Caco-2 (cell line): Measurements from ENCODE around the gene COL6A3. TPM values are rescaled to one million over a fixed set of nuclear protein-coding genes. Genes with fewer than 3 reads are reported as not detected.
"Not testable (repeated sequence)": the region's sequence is repeated elsewhere in the genome, so short reads cannot be mapped to it uniquely, and the experiment has no call there.

ENCODE experiments used
- BruUV-seq: library from RNA; stranded (reverse); fragments of 400-500 nt; replicated peaks from 2 replicates; lab custom pipeline; 2021; lab: Mats Ljungman, UMichigan
- CTCF ChIA-PET: fragments of 300-600 bp; sonication (Branson Sonifier 250); formaldehyde crosslinking; loops from one replicate; lab custom pipeline; 2022; ENCODE audit warnings: antibody characterized with exemption; lab: Charles Lee
- POLR2A ChIA-PET: fragments of 300-600 bp; sonication (Branson Sonifier 250); formaldehyde crosslinking; loops from one replicate; lab custom pipeline; 2022; ENCODE audit warnings: antibody characterized with exemption; lab: Charles Lee
- DNase-seq, 2 experiments: peaks; one replicate each; pipeline versions ENCODE4 v3.0.0 to v3.0.0-alpha.2; 2020 to 2022
- H3K27me3 ChIP-seq: replicated peaks from 2 replicates; pipeline ENCODE4 v1.6.0; 2011; ENCODE audit warnings: low read length; ENCODE audit not compliant: control insufficient read depth, insufficient read depth
- H3K36me3 ChIP-seq: 2 replicates; pipeline ENCODE4 v1.5.1; 2011; ENCODE audit warnings: low read length; ENCODE audit not compliant: control insufficient read depth, insufficient read depth
- H3K4me1 ChIP-seq: fragments of 250-450 bp; sonication (Bioruptor Pico); 2 replicates; pipeline ENCODE4 v1.5.1; 2020; ENCODE audit warnings: mild to moderate bottlenecking
- H3K4me3 ChIP-seq: 2 replicates; pipeline ENCODE4 v1.5.1; 2011; ENCODE audit warnings: low read depth, mild to moderate bottlenecking, control low read depth, low read length
- H3K9me3 ChIP-seq: fragments of 250-450 bp; sonication (Bioruptor Pico); 2 replicates; pipeline ENCODE4 v1.5.1; 2020; ENCODE audit warnings: mild to moderate bottlenecking, moderate library complexity
- H3K27ac Mint-ChIP-seq: one replicate; pipeline ENCODE4 v1.8.0; 2022; ENCODE audit warnings: mixed read lengths; ENCODE audit not compliant: unreplicated experiment
- H3K27me3 Mint-ChIP-seq: one replicate; pipeline ENCODE4 v1.8.0; 2022; ENCODE audit warnings: mixed read lengths; ENCODE audit not compliant: insufficient read depth, unreplicated experiment
- H3K36me3 Mint-ChIP-seq: one replicate; pipeline ENCODE4 v1.8.0; 2022; ENCODE audit warnings: mild to moderate bottlenecking, mixed read lengths; ENCODE audit not compliant: insufficient read depth, unreplicated experiment
- H3K4me1 Mint-ChIP-seq: one replicate; pipeline ENCODE4 v1.8.0; 2022; ENCODE audit warnings: low read depth, mixed read lengths; ENCODE audit not compliant: unreplicated experiment
- H3K4me3 Mint-ChIP-seq: one replicate; pipeline ENCODE4 v1.8.0; 2022; ENCODE audit warnings: mild to moderate bottlenecking, moderate library complexity, mixed read lengths; ENCODE audit not compliant: unreplicated experiment
- H3K9me3 Mint-ChIP-seq: one replicate; pipeline ENCODE4 v1.8.0; 2022; ENCODE audit warnings: mixed read lengths; ENCODE audit not compliant: unreplicated experiment
- CTCF ChIP-seq, 2 experiments: fragments of 200-600 bp in 1 of 2; IDR thresholded peaks; 1 replicate in 1 of 2; 2 replicates in 1 of 2; pipeline versions ENCODE4 v1.5.1 to v1.8.0; 2011 to 2022; ENCODE audit warnings: antibody characterized with exemption in 1 of 2, control low read depth in 1 of 2, inconsistent platforms in 1 of 2, low read depth in 1 of 2, low read length in 1 of 2, mild to moderate bottlenecking in 1 of 2, moderate library complexity in 1 of 2; ENCODE audit not compliant: insufficient read depth in 1 of 2, severe bottlenecking in 1 of 2, unreplicated experiment in 1 of 2
- intact Hi-C: fragments of 100-400 bp; cut with micrococcal nuclease; formaldehyde crosslinking; loops from one replicate; pipeline ENCODE4 v1.10.0; 2022; ENCODE audit not compliant: unreplicated experiment
- total RNA-seq: library from RNA; stranded (reverse); gene quantifications from 2 replicates; pipeline ENCODE4 v1.2.3, GENCODE V29; 2022

COL6A3 gene
- total RNA-seq, 1 experiment from 2014 or later = 0.73 TPM

DNA sequence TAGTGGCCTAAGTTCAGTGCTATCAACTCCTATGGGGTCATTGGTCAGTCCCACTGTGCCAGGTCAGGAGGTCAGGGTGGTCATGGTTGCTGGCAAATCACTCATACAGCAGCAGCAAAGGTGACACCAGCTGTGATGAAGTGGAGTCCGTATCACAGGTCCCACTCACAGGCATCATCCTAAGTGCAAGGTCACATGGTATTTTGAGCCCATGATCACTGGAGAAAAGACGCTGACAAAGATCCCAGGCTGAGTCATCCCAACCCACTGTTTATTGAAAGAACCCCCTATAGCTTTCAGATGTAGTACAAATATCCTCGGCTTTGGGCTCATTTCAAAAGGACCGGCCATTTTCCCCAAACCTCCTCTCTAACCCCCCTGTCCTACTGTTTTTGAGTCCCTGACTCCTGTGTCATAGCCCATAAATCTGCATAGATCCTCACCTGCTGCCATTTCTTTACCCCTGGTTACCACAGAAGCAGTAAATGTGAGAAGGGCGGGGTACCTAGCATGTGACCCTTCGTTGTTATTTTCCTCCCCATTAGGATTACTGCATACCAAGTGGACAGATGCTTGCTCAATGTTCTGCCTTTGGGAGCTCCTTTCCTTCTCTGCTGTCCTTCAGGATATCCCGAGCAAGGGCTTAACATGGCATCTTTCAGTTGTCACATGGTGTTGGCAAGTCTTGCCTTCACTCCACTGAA is 107.7 kb downstream of the COL6A3 start:
- ChIA-PET CTCF (no interaction called here), POLR2A (no interaction called here)
- no peak overlapping the region for H3K27ac Mint-ChIP-seq
- H3K4me1 ChIP-seq = no peaks in the 10 kb centered on the region
- H3K36me3 Mint-ChIP-seq = no peaks in the 10 kb centered on the region
- peaks cover 13% of the 10 kb centered on the region for H3K9me3 Mint-ChIP-seq
- intact Hi-C loops = no loop called here
- H3K4me3 Mint-ChIP-seq = no peak overlapping the region
- no peaks in the 10 kb centered on the region for H3K27me3 Mint-ChIP-seq
- no peaks in the 10 kb centered on the region for H3K4me1 Mint-ChIP-seq
- no peaks in the 10 kb centered on the region for H3K9me3 ChIP-seq
- no peaks in the 10 kb centered on the region for H3K27me3 ChIP-seq
- no peak overlapping the region for H3K4me3 ChIP-seq
- BruUV-seq = no TSS peak
- DNase-seq = no peak
- H3K36me3 ChIP-seq = no peaks in the 10 kb centered on the region
- no peak for TF ChIP-seq CTCF (IDR thresholded peaks at IDR 0.05; ENCODE audit: insufficient read depth in 1 of 2, low read depth in 1 of 2, low read length in 1 of 2, severe bottlenecking in 1 of 2, unreplicated experiment in 1 of 2)

- H3K4me3 ChIP-seq = no peak overlapping the region
- no peaks in the 10 kb centered on the region for H3K4me1 Mint-ChIP-seq
- no peaks in the 10 kb centered on the region for H3K36me3 Mint-ChIP-seq
- H3K9me3 Mint-ChIP-seq = peaks cover 13% of the 10 kb centered on the region
- BruUV-seq = no TSS peak
- H3K27ac Mint-ChIP-seq = no peak overlapping the region
- H3K27me3 Mint-ChIP-seq = no peaks in the 10 kb centered on the region
- no peaks in the 10 kb centered on the region for H3K36me3 ChIP-seq
- no peaks in the 10 kb centered on the region for H3K27me3 ChIP-seq
- no peak overlapping the region for H3K4me3 Mint-ChIP-seq
- ChIA-PET POLR2A (no interaction called here), CTCF (no interaction called here)
- no peaks in the 10 kb centered on the region for H3K4me1 ChIP-seq
- intact Hi-C loops = no loop called here
- no peak for DNase-seq
- no peak for TF ChIP-seq CTCF (IDR thresholded peaks at IDR 0.05; ENCODE audit: insufficient read depth in 1 of 2, low read depth in 1 of 2, low read length in 1 of 2, severe bottlenecking in 1 of 2, unreplicated experiment in 1 of 2)
- H3K9me3 ChIP-seq = no peaks in the 10 kb centered on the region
These were observed 108.4 kb downstream of the COL6A3 start for GRCh38 chr2:237305579-237305978.

DNA sequence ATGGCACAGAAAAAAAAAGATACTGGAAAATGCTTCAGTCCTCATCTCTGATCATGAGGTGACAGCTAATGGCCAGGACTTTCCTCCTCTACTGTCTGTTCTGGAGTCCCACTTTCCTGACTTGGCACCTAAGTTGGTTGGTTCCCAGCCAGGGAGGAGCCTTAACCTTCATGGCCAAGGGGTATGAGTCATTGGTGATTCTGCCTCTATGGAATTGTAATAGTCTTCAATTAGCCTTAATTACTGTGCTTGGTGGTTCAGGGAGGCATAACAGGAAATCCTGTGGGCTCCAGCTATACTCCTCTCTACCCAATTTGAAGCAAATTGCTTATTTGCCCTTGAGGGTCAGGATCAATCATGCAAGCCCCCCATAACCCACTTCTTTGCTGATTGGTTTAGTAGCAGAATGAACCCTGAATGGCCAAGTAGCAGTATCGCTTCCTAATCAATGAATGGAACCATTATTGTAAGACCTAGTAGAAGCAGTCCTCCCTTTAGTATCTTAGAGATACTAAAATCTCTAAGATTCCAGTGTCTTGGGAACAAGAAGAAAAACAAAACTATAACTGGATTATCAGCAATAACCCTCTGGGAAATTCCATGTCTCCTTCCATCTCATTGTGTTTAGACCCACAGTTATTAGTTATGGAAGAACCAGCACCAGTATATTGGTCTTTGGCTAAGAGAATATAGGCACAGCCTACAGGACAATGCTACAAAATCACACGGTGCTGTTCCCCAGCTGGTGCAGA is 109.0 kb downstream of the COL6A3 start:
- ChIA-PET CTCF (no interaction called here), POLR2A (no interaction called here)
- no peak for TF ChIP-seq CTCF (IDR thresholded peaks at IDR 0.05; ENCODE audit: insufficient read depth in 1 of 2, low read depth in 1 of 2, low read length in 1 of 2, severe bottlenecking in 1 of 2, unreplicated experiment in 1 of 2)
- BruUV-seq = no TSS peak
- no peaks in the 10 kb centered on the region for H3K36me3 Mint-ChIP-seq
- intact Hi-C loops = no loop called here
- H3K27ac Mint-ChIP-seq = no peak overlapping the region
- H3K4me3 ChIP-seq = no peak overlapping the region
- H3K9me3 ChIP-seq = no peaks in the 10 kb centered on the region
- no peaks in the 10 kb centered on the region for H3K4me1 ChIP-seq
- H3K36me3 ChIP-seq = no peaks in the 10 kb centered on the region
- no peaks in the 10 kb centered on the region for H3K27me3 ChIP-seq
- no peaks in the 10 kb centered on the region for H3K27me3 Mint-ChIP-seq
- H3K9me3 Mint-ChIP-seq = peaks cover 13% of the 10 kb centered on the region
- DNase-seq = no peak
- no peak overlapping the region for H3K4me3 Mint-ChIP-seq
- H3K4me1 Mint-ChIP-seq = no peaks in the 10 kb centered on the region

DNA sequence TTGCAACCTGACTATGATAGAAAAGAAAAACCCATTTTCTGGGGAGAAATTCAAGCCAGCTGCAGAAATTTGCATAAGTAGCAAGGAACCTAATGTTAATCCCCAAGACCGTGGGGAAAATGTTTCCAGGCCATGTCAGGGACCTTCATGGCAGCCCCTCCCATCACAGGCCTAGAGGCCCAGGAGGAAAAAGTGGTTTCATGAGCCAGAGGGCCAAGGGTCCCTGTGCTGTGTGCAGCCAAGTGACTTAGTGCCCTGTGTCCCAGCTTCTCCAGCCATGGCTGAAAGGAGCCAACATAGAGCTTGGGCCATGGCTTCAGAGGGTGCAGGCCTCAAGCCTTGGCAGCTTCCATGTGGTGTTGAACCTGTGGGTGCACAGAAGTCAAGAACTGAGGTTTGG is 110.7 kb downstream of the COL6A3 start:
- H3K4me3 ChIP-seq, H3K4me1 ChIP-seq, CTCF ChIA-PET, H3K9me3 ChIP-seq, H3K27me3 Mint-ChIP-seq, H3K4me1 Mint-ChIP-seq, DNase-seq, POLR2A ChIA-PET, H3K36me3 Mint-ChIP-seq, H3K27ac Mint-ChIP-seq, H3K36me3 ChIP-seq, H3K27me3 ChIP-seq, BruUV-seq, intact Hi-C loops, H3K4me3 Mint-ChIP-seq: not testable (repeated sequence)
- peaks cover 13% of the 10 kb centered on the region for H3K9me3 Mint-ChIP-seq
